Type B pancreatic cell (in vitro differentiated cells): ENCODE data around the gene GATAD2B. TPM values are rescaled to one million over a fixed set of nuclear protein-coding genes. Genes with fewer than 3 reads are reported as not detected.

Experiments
- DNase-seq: peaks from one replicate; pipeline ENCODE4 v3.0.0; 2021; ENCODE audit warnings: mixed read lengths; ENCODE audit not compliant: unreplicated experiment; ENCODE audit errors: extremely low spot score
- H3K27ac Mint-ChIP-seq: 2 replicates; pipeline ENCODE4 v1.8.0; 2021; ENCODE audit warnings: mild to moderate bottlenecking, mixed read lengths
- H3K27me3 Mint-ChIP-seq: 2 replicates; pipeline ENCODE4 v1.8.0; 2021; ENCODE audit warnings: mixed read lengths
- H3K36me3 Mint-ChIP-seq: 2 replicates; pipeline ENCODE4 v1.8.0; 2021; ENCODE audit warnings: mixed read lengths
- H3K4me1 Mint-ChIP-seq: one replicate; pipeline ENCODE4 v1.8.0; 2021; ENCODE audit warnings: mixed read lengths; ENCODE audit not compliant: unreplicated experiment
- H3K4me3 Mint-ChIP-seq: 2 replicates; pipeline ENCODE4 v1.8.0; 2021; ENCODE audit warnings: mild to moderate bottlenecking, mixed read lengths
- H3K9me3 Mint-ChIP-seq: 2 replicates; pipeline ENCODE4 v1.8.0; 2021; ENCODE audit warnings: mixed read lengths
- CTCF ChIP-seq: fragments of 200-600 bp; sonication (generic); conservative IDR thresholded peaks from 2 replicates; pipeline ENCODE4 v1.5.0; 2021; ENCODE audit warnings: antibody characterized with exemption, mild to moderate bottlenecking
- total RNA-seq: library from RNA; stranded (reverse); gene quantifications from 2 replicates; pipeline ENCODE4 v1.2.1, GENCODE V29; 2021; ENCODE audit warnings: low replicate concordance

Gene GATAD2B
- total RNA-seq, 1 donor from 2014 or later = 51.4 TPM

DNA sequence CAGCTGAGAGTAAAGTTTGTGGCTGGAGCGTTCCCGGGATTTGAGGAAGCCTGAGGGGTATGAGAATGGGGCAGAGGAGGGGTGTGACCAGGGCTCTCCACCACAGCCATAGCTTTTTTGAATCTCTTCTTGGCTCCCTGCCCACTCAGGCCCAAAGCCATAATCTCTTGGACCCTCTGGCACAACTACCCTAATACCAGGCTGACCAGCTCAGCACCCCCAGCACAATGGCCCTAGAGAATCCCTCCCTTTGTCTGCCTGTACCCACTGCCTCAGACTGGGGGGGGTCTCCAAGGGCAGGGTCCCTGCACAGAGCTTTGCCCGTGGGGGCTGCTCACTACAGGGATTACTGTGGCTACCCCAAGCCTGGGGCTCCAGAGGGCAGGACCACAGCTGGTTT, 16.2 kb upstream of the GATAD2B start:
- no peak for TF ChIP-seq CTCF
- no peak for DNase-seq
- no peaks in the 10 kb centered on the region for H3K36me3 Mint-ChIP-seq
- H3K9me3 Mint-ChIP-seq = no peaks in the 10 kb centered on the region
- no peak overlapping the region for H3K4me3 Mint-ChIP-seq
- no peak overlapping the region for H3K27ac Mint-ChIP-seq
- no peaks in the 10 kb centered on the region for H3K4me1 Mint-ChIP-seq
- no peaks in the 10 kb centered on the region for H3K27me3 Mint-ChIP-seq

DNA sequence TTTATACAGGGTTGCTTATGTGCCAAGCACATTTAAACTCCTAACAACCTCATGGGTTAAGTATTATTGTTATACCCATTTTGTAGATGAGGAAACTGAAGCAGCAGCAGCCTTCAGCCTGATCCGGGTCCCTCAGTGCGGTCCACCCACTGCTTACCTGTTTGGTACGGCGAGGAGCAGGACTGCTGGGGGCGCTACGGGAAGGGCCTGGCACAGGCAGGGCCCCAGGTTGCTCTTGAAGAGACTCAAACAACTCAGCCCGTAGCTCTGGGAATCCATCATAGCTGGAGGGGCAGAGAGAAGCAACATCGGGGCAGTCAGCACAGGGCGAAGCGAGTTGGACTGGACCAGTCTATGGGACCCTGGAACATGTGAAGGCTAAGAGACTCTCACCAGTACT, 14.6 kb upstream of the GATAD2B start:
- no peak for TF ChIP-seq CTCF
- no peak for DNase-seq
- Mint-ChIP-seq H3K4me1 (no peaks in the 10 kb centered on the region), H3K36me3 (no peaks in the 10 kb centered on the region), H3K27ac (no peak overlapping the region), H3K4me3 (no peak overlapping the region), H3K9me3 (no peaks in the 10 kb centered on the region), H3K27me3 (no peaks in the 10 kb centered on the region)

DNA sequence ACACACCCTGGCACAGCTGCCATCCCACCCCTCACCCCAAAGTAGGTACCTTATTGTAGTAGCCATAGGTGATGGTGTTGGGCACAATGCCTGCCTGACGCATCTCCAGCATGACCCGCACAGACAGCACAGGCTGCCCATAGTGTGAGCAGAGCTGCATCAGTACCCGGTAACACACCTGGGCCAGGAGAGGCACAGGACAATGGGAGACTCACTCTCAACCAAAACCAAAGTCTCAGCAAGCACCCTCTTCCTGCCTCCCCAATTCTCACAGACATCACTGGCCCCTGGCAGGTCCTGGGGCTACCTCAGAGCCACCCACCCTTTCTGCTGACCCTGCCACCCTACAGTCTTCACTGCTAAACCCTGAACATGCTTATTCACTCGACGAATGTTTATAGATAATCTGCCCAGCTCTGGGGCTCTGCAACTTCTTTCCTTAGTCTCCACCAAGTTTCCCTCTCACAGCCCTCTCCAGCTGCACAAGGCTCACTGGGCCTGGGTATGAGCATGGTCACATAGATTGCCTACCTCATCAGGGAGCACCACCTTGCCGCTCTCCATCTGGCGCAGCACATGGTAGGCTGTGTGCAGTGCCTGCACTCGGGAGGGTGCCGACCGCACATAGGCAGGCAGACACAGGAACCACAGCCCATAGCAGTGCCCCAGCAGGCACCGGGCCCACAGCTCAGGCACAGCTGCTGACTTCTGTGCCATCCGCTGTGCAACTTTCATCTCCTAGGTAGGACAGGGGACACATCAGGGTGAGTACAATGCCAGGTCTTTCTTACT, 13.4 kb upstream of the GATAD2B start:
- H3K27me3 Mint-ChIP-seq = no peaks in the 10 kb centered on the region
- H3K4me1 Mint-ChIP-seq = no peaks in the 10 kb centered on the region
- H3K27ac Mint-ChIP-seq = no peak overlapping the region
- H3K36me3 Mint-ChIP-seq = no peaks in the 10 kb centered on the region
- no peak for DNase-seq
- no peaks in the 10 kb centered on the region for H3K9me3 Mint-ChIP-seq
- no peak for TF ChIP-seq CTCF
- H3K4me3 Mint-ChIP-seq = no peak overlapping the region

DNA sequence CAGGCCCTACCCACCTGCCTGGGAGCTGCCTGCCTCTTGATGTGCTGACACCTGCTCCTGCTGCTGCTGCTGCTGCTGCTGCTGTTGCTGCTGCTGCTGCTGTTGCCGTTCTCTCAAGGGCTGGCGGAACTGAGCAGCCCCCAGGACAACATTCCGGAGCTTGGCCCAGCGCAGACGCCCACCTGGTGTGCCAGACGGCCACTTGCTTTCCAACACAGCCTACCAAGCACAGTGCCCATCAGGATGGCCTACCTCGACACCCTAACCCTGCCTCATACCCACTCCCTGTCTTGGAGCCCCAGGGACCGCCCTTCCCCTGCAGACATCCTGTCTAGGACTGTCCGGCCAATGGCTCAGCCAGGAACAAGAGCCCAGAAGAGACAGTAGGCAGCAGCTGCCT, 12.0 kb upstream of the GATAD2B start:
- Mint-ChIP-seq H3K4me3 (no peak overlapping the region), H3K4me1 (no peaks in the 10 kb centered on the region), H3K27me3 (no peaks in the 10 kb centered on the region), H3K9me3 (no peaks in the 10 kb centered on the region), H3K27ac (no peak overlapping the region), H3K36me3 (no peaks in the 10 kb centered on the region)
- TF ChIP-seq CTCF = no peak
- DNase-seq = no peak

DNA sequence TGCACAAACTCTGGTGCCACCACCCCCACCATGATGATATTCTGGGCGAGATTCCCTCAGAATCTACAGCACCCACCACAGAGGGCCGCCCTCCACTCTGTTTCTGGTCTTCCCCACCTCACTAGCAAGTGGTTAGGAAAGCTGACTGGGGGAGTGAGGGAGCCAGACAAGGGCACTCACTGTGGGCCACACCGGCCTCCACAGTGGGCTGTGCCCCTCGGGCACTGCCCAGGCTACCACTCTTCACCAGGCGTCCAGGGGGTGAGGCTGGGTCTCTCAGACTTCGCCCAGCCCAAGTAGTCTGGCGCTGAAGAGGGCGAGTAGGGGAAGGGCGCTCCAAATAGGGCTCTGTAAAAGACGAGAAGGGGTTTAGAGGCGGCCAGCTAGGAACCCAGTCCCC, 11.2 kb upstream of the GATAD2B start:
- no peaks in the 10 kb centered on the region for H3K36me3 Mint-ChIP-seq
- no peak for TF ChIP-seq CTCF
- no peak overlapping the region for H3K4me3 Mint-ChIP-seq
- no peak for DNase-seq
- H3K27me3 Mint-ChIP-seq = no peaks in the 10 kb centered on the region
- no peaks in the 10 kb centered on the region for H3K9me3 Mint-ChIP-seq
- H3K27ac Mint-ChIP-seq = no peak overlapping the region
- no peaks in the 10 kb centered on the region for H3K4me1 Mint-ChIP-seq
